Ovary (tissue), 3 donors: ENCODE measurements around the gene SLC19A1.

ENCODE experiments used
- CTCF ChIP-seq, 3 donors: fragments of 450-650 bp in 2 of 3; fragments of 200-600 bp in 1 of 3; IDR thresholded peaks; one replicate each; pipeline versions ENCODE4 v1.5.1 to v1.8.0; 2016 to 2022; ENCODE audit warnings: antibody characterized with exemption in 3 of 3, mild to moderate bottlenecking in 1 of 3
- POLR2A ChIP-seq: fragments of 450-650 bp; IDR thresholded peaks from one replicate; pipeline ENCODE4 v1.6.1; 2017; ENCODE audit warnings: antibody characterized with exemption, mild to moderate bottlenecking, moderate library complexity
- donor health status: DM: no; HTN: no; CAD: no.

- no peak for TF ChIP-seq POLR2A
- no peak for TF ChIP-seq CTCF (IDR thresholded peaks at IDR 0.05)
Observed at GRCh38 chr21:45555251-45555556, 13.0 kb upstream of the SLC19A1 start.
